Endothelial cell of umbilical vein (primary cell): ENCODE data around the gene TPK1. TPM values are rescaled to one million over a fixed set of nuclear protein-coding genes. Genes with fewer than 3 reads are reported as not detected.

ENCODE experiments used
- BruUV-seq: library from RNA; stranded (reverse); fragments of 400-500 nt; replicated peaks from 2 replicates; lab custom pipeline; 2021; lab: Mats Ljungman, UMichigan
- CTCF ChIA-PET: fragments of 300-600, 350-600 bp; sonication (Branson Sonifier 250); formaldehyde crosslinking; loops from one replicate; lab custom pipeline; 2021; ENCODE audit warnings: antibody characterized with exemption, inconsistent platforms; lab: Charles Lee
- POLR2A ChIA-PET: fragments of 300-600, 350-600 bp; sonication (Branson Sonifier 250); formaldehyde crosslinking; loops from one replicate; lab custom pipeline; 2021; ENCODE audit warnings: antibody characterized with exemption, inconsistent platforms; lab: Charles Lee
- DNase-seq: peaks from one replicate; pipeline ENCODE4 v3.0.0-alpha.2; 2011; ENCODE audit warnings: low read depth, low spot score
- FAIRE-seq: peaks from 2 replicates; lab custom pipeline; 2011; peaks lifted over from hg19 to GRCh38; lab: Jason Lieb, UNC
- H2AFZ ChIP-seq: 2 replicates; pipeline ENCODE4 v1.6.0; 2012; ENCODE audit warnings: low read depth, low read length, control low read depth, inconsistent platforms
- H3K27ac ChIP-seq: 2 replicates; pipeline ENCODE4 v1.5.1; 2011; ENCODE audit warnings: low read depth, mild to moderate bottlenecking, control low read depth, low read length, moderate library complexity; ENCODE audit not compliant: insufficient read depth
- H3K27me3 ChIP-seq, 2 experiments: 2 replicates each; pipeline versions ENCODE4 v1.6.0 to v1.6.1; 2011; ENCODE audit warnings: low read length in 2 of 2, mixed read lengths in 1 of 2; ENCODE audit not compliant: control insufficient read depth in 2 of 2, insufficient read depth in 2 of 2
- H3K36me3 ChIP-seq, 2 experiments: 2 replicates in 1 of 2; 3 replicates in 1 of 2; pipeline ENCODE4 v1.5.1; 2011; ENCODE audit warnings: low read length in 2 of 2, mild to moderate bottlenecking in 1 of 2, moderate library complexity in 1 of 2; ENCODE audit not compliant: control insufficient read depth in 2 of 2, insufficient read depth in 2 of 2; ENCODE audit errors: extremely low read depth in 1 of 2
- H3K4me1 ChIP-seq: 3 replicates; pipeline ENCODE4 v1.5.1; 2011; ENCODE audit warnings: mild to moderate bottlenecking, low read length; ENCODE audit not compliant: control insufficient read depth, insufficient read depth; ENCODE audit errors: extremely low read depth
- H3K4me2 ChIP-seq: 2 replicates; pipeline ENCODE4 v1.6.1; 2011; ENCODE audit warnings: low read length, control low read depth, mixed read lengths; ENCODE audit not compliant: insufficient read depth
- H3K4me3 ChIP-seq, 3 experiments: fragments of 200-600 bp in 1 of 3; sonication (generic), shearing (Covaris generic) in 1 of 3; replicated peaks in 1 of 3; 2 replicates each; pipeline ENCODE4 v1.5.1; 2011 to 2016; ENCODE audit warnings: control low read depth in 3 of 3, low read length in 3 of 3, mild to moderate bottlenecking in 2 of 3, inconsistent platforms in 1 of 3, low read depth in 1 of 3, moderate library complexity in 1 of 3; ENCODE audit not compliant: insufficient read depth in 1 of 3
- H3K79me2 ChIP-seq: 2 replicates; pipeline ENCODE4 v1.6.0; 2012; ENCODE audit warnings: low read length, inconsistent platforms; ENCODE audit not compliant: control insufficient read depth, insufficient read depth
- H3K9ac ChIP-seq: replicated peaks from 2 replicates; pipeline ENCODE3; 2011; ENCODE audit warnings: low read length, control low read depth; ENCODE audit not compliant: insufficient read depth; ENCODE audit errors: extremely low read depth
- H3K9me1 ChIP-seq: replicated peaks from 3 replicates; pipeline ENCODE4 v1.6.0; 2011; ENCODE audit warnings: mild to moderate bottlenecking, low read length; ENCODE audit not compliant: control insufficient read depth, insufficient read depth; ENCODE audit errors: extremely low read depth
- H3K9me3 ChIP-seq: replicated peaks from 2 replicates; pipeline ENCODE4 v1.5.1; 2012; ENCODE audit warnings: low read length, inconsistent platforms; ENCODE audit not compliant: control insufficient read depth, insufficient read depth
- H4K20me1 ChIP-seq: replicated peaks from 2 replicates; pipeline ENCODE3; 2011; ENCODE audit warnings: mild to moderate bottlenecking, low read length; ENCODE audit not compliant: control insufficient read depth, insufficient read depth; ENCODE audit errors: extremely low read depth
- GATA2 ChIP-seq: IDR thresholded peaks from 2 replicates; pipeline ENCODE4 v1.7.0; 2011; ENCODE audit warnings: low read depth, mild to moderate bottlenecking, moderate library complexity, mixed read lengths, low read length; ENCODE audit not compliant: insufficient read length, insufficient read depth
- MYC ChIP-seq: IDR thresholded peaks from one replicate; pipeline ENCODE4 v1.6.1; 2011; ENCODE audit warnings: mild to moderate bottlenecking, low read depth, low read length
- POLR2A ChIP-seq: IDR thresholded peaks from 2 replicates; pipeline ENCODE4 v1.6.1; 2012; ENCODE audit warnings: low read depth, mild to moderate bottlenecking, control low read depth, low read length
- dilution Hi-C: fragments of 300-500 bp; cut with MboI; formaldehyde crosslinking; loops from one replicate; pipeline ENCODE4 v1.15.0; 2019; ENCODE audit warnings: low sequenced_read_pairs; ENCODE audit not compliant: extremely low pct_ligation_motif_present
- intact Hi-C: fragments of 100-400 bp; cut with micrococcal nuclease; formaldehyde crosslinking; loops from one replicate; pipeline ENCODE4 v1.10.0; 2022
- polyA plus RNA-seq, 4 experiments: library from polyadenylated mRNA; depleted of rRNA in 3 of 4; stranded (reverse) in 3 of 4; unstranded in 1 of 4; fragments of >200 nt; gene quantifications; 2 replicates each; pipeline versions ENCODE4 v1.2.1 to v1.2.3, GENCODE V29; 2011 to 2012; ENCODE audit warnings: missing spikeins in 1 of 4
- total RNA-seq: library from RNA; stranded (reverse); gene quantifications from 2 replicates; pipeline ENCODE4 v1.2.3, GENCODE V29; 2021

The TPK1 gene
- total and polyA plus RNA-seq, 2 donors (not counting 3 experiments of a cell fraction or from before 2014, with no cell fraction given): 7.5 to 9.3 TPM

GRCh38 chr7:144656965-144657517 lies 178.8 kb downstream of the TPK1 start:
- no peaks in the 10 kb centered on the region for H3K27me3 ChIP-seq
- H3K4me3 ChIP-seq: no peak overlapping the region
- intact Hi-C loops (no loop called here), dilution Hi-C loops (no loop called here)
- H2AFZ ChIP-seq: no peak overlapping the region
- no peak overlapping the region for H3K9ac ChIP-seq
- no peak overlapping the region for H3K4me2 ChIP-seq
- H3K27ac ChIP-seq: no peak overlapping the region
- H3K9me3 ChIP-seq: no peaks in the 10 kb centered on the region
- no peak for TF ChIP-seq GATA2
- TF ChIP-seq MYC: no peak
- no peaks in the 10 kb centered on the region for H3K36me3 ChIP-seq
- no peak for FAIRE-seq
- CTCF ChIA-PET: no interaction called here
- no peaks in the 10 kb centered on the region for H4K20me1 ChIP-seq
- no peaks in the 10 kb centered on the region for H3K4me1 ChIP-seq
- no peaks in the 10 kb centered on the region for H3K79me2 ChIP-seq
- no peaks in the 10 kb centered on the region for H3K9me1 ChIP-seq
- BruUV-seq: no TSS peak
- POLR2A ChIA-PET: no interaction called here
- DNase-seq: no peak

- TF ChIP-seq POLR2A: no peak
- FAIRE-seq: no peak
- DNase-seq: no peak
- Histone ChIP-seq H3K4me1 (no peaks in the 10 kb centered on the region), H3K27ac (no peak overlapping the region), H3K36me3 (no peaks in the 10 kb centered on the region), H3K27me3 (no peaks in the 10 kb centered on the region), H3K4me3 (no peak overlapping the region), H3K4me2 (no peak overlapping the region), H3K9me3 (no peaks in the 10 kb centered on the region), H3K9me1 (no peaks in the 10 kb centered on the region), H3K79me2 (no peaks in the 10 kb centered on the region), H2AFZ (no peak overlapping the region), H3K9ac (no peak overlapping the region), H4K20me1 (no peaks in the 10 kb centered on the region)
- ChIA-PET POLR2A (no interaction called here), CTCF (no interaction called here)
- intact Hi-C loops: no loop called here
- BruUV-seq: no TSS peak
- dilution Hi-C loops: no loop called here
These were observed 182.4 kb downstream of the TPK1 start for GRCh38 chr7:144653449-144653848.
